ENCODE results near the gene FLYWCH1.

The FLYWCH1 gene

DNA sequence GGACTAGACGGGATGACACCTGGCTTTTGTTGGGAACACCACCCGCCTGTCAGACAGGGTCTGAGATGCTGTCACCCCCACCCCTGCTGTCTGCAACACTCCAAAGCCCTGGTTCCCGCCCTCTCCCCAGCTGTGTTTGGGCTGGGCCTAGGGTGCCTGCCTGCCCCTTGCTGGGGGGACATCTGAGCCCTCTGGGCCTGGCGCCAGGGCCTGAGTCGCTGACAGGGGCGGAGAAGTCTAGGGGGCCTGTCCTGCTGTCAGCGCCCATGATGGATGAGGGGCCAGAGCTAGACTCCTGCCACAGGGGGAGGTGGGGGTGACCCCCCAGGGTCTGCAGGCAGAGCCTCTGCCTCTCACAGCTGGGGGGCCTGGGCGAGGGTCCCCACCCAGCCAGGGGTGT lies 76.1 kb downstream of the FLYWCH1 start:
- no peak for DNase-seq

DNA sequence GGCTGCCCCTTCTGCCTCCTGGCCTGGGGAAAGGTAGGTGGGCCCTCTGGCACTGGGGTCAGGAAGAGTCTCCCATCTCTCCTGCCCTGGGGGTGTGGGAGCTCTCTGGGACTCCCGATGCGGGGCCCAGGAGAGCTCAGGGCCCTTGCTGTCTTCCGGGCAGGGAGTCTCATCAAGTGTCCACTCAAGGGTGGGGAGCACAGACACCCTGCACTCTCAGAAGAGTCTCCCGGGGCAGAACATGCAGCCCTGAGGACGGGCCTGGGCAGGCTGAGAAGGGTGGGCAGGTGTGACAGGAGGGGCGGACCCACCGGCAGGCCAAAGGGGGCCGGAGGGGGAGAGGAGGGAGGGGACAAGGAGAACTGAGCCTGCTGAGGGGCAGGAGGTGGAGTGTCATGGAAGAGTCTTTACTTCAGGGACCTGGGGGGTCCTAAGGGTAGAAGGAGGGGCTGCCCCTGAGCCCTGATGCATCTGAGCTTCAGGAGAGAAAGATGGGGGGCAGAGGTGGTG lies 76.9 kb downstream of the FLYWCH1 start:
- DNase-seq: no peak

DNA sequence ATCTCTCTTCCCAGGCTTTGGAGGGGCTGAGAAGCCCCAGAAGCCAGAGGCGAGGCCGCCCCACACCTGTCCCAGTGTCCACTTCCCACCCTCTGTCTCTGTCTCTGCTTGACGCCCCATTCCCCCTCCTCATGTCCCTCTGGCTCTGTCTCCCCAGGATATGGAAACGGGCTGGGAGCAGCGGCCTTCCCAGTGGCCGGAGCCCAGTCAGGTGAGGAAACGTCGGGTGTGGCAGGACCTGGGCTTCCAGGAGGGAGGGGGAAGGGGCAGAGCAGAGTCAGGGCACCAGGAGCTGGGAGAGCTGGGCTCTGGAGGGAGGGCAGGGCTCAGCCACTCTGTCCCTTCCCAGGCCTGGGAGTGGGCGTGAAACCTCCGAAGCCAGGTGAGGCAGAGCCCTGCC lies 79.2 kb downstream of the FLYWCH1 start:
- no peak for DNase-seq

DNA sequence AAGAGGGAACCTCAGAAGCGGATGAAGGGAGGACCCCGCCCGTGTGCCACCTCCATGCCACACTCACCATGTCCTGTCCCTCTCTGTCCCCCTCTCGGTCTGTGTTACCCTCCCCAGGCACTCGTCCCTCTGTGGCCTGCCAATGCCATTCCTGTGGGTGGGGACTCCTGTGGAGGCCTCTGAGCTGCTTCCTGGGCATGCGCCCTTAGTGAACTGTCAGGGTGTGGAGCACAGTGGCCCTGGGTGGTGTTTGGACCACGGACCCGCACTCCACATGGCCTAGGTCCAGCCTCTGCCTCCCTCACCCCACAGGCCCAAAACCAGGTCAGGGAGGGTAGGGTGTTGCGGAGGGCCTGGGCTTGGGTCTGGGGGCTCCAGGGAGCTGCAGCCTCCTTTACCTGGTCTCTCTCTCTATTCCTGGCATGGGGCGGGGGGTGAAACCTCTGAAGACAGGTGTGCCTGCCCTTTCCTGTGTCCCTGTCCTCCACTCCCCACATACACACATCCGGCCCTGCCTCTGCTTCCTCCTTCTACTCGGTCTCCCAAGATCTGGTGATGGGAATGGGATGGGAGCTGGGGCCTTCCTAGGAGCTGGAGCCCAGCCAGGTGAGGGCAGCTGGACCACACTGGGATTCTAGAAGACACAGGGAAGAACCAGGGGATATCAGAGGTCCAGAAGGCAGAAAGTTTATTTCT lies 80.0 kb downstream of the FLYWCH1 start:
- DNase-seq: no peak

DNA sequence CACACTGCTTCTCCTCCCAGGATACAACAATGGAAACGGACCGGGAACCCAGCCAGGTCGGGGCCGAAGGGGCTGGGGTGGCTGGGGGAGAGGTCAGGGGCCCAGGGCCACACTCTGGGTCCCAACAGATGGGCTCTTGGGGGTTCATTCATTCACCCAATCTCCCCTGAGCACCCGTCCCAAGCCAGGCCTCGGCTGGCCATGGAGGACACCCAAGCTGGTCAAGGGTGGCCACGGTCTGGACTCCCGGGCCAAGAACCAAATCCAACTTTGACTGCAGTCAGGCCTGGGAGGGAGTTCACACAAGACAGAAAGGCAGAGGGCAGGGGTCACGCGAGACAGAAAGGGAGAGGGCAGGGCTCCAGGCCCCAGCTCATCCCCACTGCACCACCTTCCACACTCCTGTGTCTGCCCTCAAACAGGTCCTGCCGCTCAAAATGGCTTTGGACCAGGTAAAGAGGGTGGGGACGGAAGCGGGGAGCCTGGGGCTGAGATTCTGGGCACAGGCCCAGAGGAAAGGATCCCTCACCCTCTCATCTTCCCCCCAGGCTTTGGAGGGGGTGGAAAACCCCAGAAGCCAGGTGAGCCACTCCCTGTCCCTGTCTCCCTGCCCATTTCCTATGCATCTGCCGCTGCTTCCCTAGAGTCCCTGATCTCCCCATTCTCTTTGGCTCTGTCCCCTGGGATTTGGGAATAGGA lies 80.8 kb downstream of the FLYWCH1 start:
- no peak for DNase-seq

DNA sequence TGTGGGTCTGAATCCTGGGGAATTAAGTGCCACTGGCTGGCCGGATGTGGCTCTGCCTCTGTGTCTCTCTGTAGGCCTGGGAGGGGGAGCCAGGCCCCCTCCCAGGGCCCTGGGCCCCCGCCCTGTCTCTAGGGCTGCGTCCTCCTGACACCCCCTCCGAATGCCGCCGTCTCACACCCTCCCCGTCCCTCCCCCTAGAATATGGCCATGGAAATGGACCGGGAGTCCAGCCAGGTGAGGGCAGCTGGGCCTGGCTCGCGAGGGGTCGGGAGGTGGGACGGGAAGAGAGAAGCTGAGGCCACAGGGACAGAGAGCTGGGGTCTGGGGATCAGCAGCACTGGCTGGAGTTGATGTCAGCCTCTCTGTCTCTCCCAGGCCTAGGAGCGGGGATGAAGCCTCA lies 84.6 kb downstream of the FLYWCH1 start:
- DNase-seq: no peak

DNA sequence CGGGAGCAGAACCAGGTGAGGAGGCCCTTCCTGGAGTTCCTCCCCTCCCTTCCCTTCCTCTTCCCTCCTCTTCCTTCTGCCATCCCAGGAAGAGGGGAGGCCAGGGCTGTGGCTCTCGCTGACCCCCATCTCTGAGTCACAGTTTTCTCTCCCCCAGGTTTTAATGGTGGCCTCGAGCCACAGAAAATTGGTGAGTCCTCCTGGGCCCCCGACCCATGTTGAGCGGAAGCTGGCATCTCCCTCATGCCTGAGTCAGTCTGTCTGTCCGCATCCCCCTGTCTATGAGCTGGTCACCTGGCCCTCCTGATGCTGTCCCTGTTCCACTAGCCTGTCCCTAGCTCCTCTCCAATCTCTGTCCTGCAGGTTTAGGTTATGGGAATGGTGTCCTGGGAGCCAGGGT lies 88.2 kb downstream of the FLYWCH1 start:
- DNase-seq: no peak

DNA sequence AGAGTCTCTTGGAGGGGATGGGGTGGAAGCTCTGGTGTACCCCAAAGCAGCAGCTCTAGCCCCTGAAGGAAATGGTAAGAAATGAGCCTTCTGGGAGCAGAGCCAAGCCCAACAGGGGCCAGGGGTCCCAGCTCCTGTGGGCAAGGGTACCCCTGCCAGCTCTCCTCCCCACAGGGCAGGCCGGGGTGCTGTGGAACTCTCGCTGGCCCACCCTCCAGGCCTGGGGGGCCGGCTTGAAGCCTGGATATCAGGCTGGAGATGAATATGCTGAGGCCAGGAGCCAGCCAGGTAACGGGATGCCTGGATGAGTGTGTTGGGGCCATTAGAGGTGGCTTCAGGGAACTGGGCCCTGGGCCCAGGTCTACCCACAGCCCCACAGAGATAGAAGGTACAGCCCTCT lies 88.8 kb downstream of the FLYWCH1 start:
- DNase-seq: no peak
